Progenitor cell of endocrine pancreas (in vitro differentiated cells): Measurements from ENCODE around the gene ACTA2. TPM values are rescaled to one million over a fixed set of nuclear protein-coding genes. Genes with fewer than 3 reads are reported as not detected.

Source experiments
- DNase-seq: peaks from one replicate; pipeline ENCODE4 v3.0.0; 2021; ENCODE audit warnings: low spot score; ENCODE audit not compliant: unreplicated experiment
- H3K27ac Mint-ChIP-seq: 2 replicates; pipeline ENCODE4 v1.8.0; 2021; ENCODE audit warnings: mild to moderate bottlenecking, moderate library complexity, mixed read lengths
- H3K27me3 Mint-ChIP-seq: 2 replicates; pipeline ENCODE4 v1.8.0; 2021; ENCODE audit warnings: mixed read lengths
- H3K36me3 Mint-ChIP-seq: 2 replicates; pipeline ENCODE4 v1.8.0; 2022; ENCODE audit warnings: mixed read lengths; ENCODE audit not compliant: insufficient read depth
- H3K4me1 Mint-ChIP-seq: 2 replicates; pipeline ENCODE4 v1.8.0; 2021; ENCODE audit warnings: low read depth, mixed read lengths
- H3K4me3 Mint-ChIP-seq: 2 replicates; pipeline ENCODE4 v1.8.0; 2021; ENCODE audit warnings: low read depth, mild to moderate bottlenecking, moderate library complexity, mixed read lengths
- H3K9me3 Mint-ChIP-seq: 2 replicates; pipeline ENCODE4 v1.8.0; 2021; ENCODE audit warnings: low read depth, mixed read lengths
- CTCF ChIP-seq: fragments of 200-600 bp; sonication (generic); IDR thresholded peaks from one replicate; pipeline ENCODE4 v1.5.0; 2021; ENCODE audit warnings: antibody characterized with exemption, mild to moderate bottlenecking; ENCODE audit not compliant: unreplicated experiment
- long read RNA-seq: library from polyadenylated mRNA; unstranded; transcript quantifications from one replicate; pipeline ENCODE4 v2.0.0, GENCODE V29; 2020
- total RNA-seq: library from RNA; stranded (reverse); gene quantifications from 2 replicates; pipeline ENCODE4 v1.2.1, GENCODE V29; 2021

The ACTA2 gene
- 4.1 and 6.0 TPM in 2 replicates for total RNA-seq
- long read RNA-seq, partial matches to known transcripts: 0 of 8 reads
- long read RNA-seq, other reads (novel, unspliced or antisense): 8 of 8 reads

DNA sequence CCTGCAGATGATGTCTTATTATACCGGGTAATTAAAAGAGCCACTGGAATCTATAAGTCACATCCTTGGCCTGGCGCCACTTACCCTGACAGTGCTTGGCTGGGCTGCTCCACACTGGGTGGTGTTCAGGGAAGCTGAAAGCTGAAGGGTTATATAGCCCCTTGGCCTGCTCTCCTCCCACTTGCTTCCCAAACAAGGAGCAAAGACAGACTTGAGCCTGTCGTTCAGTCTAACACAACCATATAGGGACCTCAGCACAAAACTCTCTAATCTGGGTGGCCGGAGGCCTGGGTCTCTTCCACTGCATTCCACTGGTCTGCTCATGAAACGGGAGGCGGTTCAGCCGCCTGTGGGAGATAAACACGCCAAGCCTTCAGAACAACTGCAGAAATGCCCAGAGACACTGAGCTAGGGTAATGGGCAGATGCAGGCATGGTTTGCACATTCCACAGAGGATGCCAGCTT, at the start of gene ACTA2:
Gene ACTA2, minus strand, starts transcription at position 127 of the 465 bp plus-strand sequence. CDS start 3,843 bp downstream, outside the sequence.
- no peak within 1 kb of the TSS for H3K27ac Mint-ChIP-seq
- H3K27me3 Mint-ChIP-seq: peaks cover 22% of the 10 kb centered on the region
- no peak within 1 kb of the TSS for H3K4me3 Mint-ChIP-seq
- no peak for DNase-seq
- no peaks in the 10 kb centered on the region for H3K36me3 Mint-ChIP-seq
- H3K4me1 Mint-ChIP-seq: peaks cover 3% of the 10 kb centered on the region
- no peak for TF ChIP-seq CTCF
- no peaks in the 10 kb centered on the region for H3K9me3 Mint-ChIP-seq

DNA sequence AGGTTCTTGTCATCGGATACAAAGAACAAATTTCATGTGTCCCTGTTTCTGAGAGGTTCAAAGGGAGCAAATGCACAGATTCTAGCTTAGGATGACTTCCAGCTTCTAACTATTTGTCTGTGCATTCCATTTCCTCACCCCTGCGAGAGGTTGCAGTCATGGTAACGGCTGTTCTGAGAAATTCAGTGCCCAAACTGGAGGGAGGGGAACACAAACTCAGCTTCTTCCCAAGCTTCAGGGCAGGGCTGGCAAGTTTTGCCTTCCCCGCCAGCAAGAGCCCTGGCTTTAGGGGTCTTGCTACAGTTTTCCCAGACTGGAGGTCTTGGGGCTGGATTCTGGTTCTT, 49.1 kb upstream of the ACTA2 start:
- no peaks in the 10 kb centered on the region for H3K36me3 Mint-ChIP-seq
- no peak overlapping the region for H3K27ac Mint-ChIP-seq
- no peak for TF ChIP-seq CTCF
- no peaks in the 10 kb centered on the region for H3K4me1 Mint-ChIP-seq
- no peaks in the 10 kb centered on the region for H3K9me3 Mint-ChIP-seq
- H3K4me3 Mint-ChIP-seq: no peak overlapping the region
- H3K27me3 Mint-ChIP-seq: peaks cover 11% of the 10 kb centered on the region
- no peak for DNase-seq

DNA sequence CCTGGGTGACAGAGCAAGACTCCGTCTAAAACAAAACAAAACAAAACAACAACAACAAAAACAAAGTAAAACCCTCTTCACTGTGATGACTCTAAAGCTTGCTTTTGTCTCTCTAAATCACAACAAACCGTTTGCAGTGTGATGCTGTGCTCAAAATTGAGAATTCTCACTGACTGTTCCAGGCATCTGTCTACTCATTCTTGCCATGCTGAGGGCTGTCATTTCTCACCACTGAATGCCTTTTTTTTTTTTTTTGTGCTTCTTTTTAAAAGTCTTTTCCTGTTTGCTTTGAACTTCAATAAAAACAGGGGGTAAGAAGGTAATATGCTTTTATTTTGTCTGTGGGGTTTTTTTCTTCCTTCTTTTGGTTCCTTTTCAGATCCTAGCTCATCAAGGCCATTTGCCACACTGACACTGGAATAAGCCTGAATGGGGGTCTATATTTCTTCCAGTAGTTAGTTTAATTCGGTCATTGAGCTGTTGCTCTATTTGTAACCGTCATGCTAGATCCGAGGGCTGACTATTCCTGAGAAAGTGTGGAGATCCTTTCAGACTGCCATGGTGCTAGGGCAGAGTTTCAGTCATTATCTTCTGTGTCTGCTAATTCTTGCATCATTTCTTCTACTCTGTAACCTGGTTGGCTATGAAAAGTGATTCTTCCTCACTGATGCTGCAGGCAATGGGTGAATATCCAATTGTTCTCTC, 48.6 kb upstream of the ACTA2 start:
- DNase-seq: no peak
- H3K36me3 Mint-ChIP-seq: no peaks in the 10 kb centered on the region
- no peak for TF ChIP-seq CTCF
- H3K27me3 Mint-ChIP-seq: peaks cover 11% of the 10 kb centered on the region
- no peaks in the 10 kb centered on the region for H3K4me1 Mint-ChIP-seq
- no peak overlapping the region for H3K4me3 Mint-ChIP-seq
- no peak overlapping the region for H3K27ac Mint-ChIP-seq
- no peaks in the 10 kb centered on the region for H3K9me3 Mint-ChIP-seq

- Mint-ChIP-seq H3K36me3 (no peaks in the 10 kb centered on the region), H3K4me1 (no peaks in the 10 kb centered on the region), H3K9me3 (no peaks in the 10 kb centered on the region), H3K27me3 (peaks cover 19% of the 10 kb centered on the region), H3K4me3 (no peak overlapping the region), H3K27ac (no peak overlapping the region)
- DNase-seq: no peak
- TF ChIP-seq CTCF: no peak
These were observed 47.1 kb upstream of the ACTA2 start for GRCh38 chr10:88999625-89000024.

GRCh38 chr10:88996927-88997326, 44.4 kb upstream of the ACTA2 start:
- Mint-ChIP-seq H3K9me3 (no peaks in the 10 kb centered on the region), H3K27ac (no peak overlapping the region), H3K4me1 (no peaks in the 10 kb centered on the region), H3K4me3 (no peak overlapping the region), H3K36me3 (no peaks in the 10 kb centered on the region), H3K27me3 (peaks cover 35% of the 10 kb centered on the region)
- no peak for TF ChIP-seq CTCF
- no peak for DNase-seq
